WTC11 (cell line): ENCODE data around the gene UBAP2. TPM values are rescaled to one million over a fixed set of nuclear protein-coding genes. Genes with fewer than 3 reads are reported as not detected.
A peak's percentile ranks its signal among the peaks of the same experiment; 100 is the strongest.
"Not testable (repeated sequence)": the region's sequence is repeated elsewhere in the genome, so short reads cannot be mapped to it uniquely, and the experiment has no call there.

Experiments used
- ATAC-seq: fragments of 200-7000 bp; cut with Tn5 transposase; 2 replicates; pipeline ENCODE4 v1.10.0; 2021; ENCODE audit warnings: mild to moderate bottlenecking, moderate library complexity
- CTCF ChIA-PET: fragments of 300-600 bp; sonication (Branson Sonifier 250); formaldehyde crosslinking; loops from one replicate; lab custom pipeline; 2021; ENCODE audit warnings: antibody characterized with exemption; lab: Charles Lee
- POLR2A ChIA-PET: fragments of 350-600 bp; sonication (Branson Sonifier 250); formaldehyde crosslinking; loops from one replicate; lab custom pipeline; 2021; ENCODE audit warnings: antibody characterized with exemption; lab: Charles Lee
- DNase-seq: peaks from one replicate; pipeline ENCODE4 v3.0.0; 2021; ENCODE audit warnings: low spot score
- H3K27ac Mint-ChIP-seq: 2 replicates; pipeline ENCODE4 v1.8.0; 2021; ENCODE audit warnings: mixed read lengths
- H3K27me3 Mint-ChIP-seq: 2 replicates; pipeline ENCODE4 v1.8.0; 2021; ENCODE audit warnings: low read depth, mild to moderate bottlenecking, moderate library complexity, mixed read lengths
- H3K36me3 Mint-ChIP-seq: 2 replicates; pipeline ENCODE4 v1.8.0; 2021; ENCODE audit warnings: mixed read lengths
- H3K4me1 Mint-ChIP-seq: 2 replicates; pipeline ENCODE4 v1.8.0; 2022; ENCODE audit warnings: mixed read lengths
- H3K4me3 Mint-ChIP-seq: 2 replicates; pipeline ENCODE4 v1.8.0; 2021; ENCODE audit warnings: mild to moderate bottlenecking, moderate library complexity, mixed read lengths
- H3K9me3 Mint-ChIP-seq: 2 replicates; pipeline ENCODE4 v1.8.0; 2021; ENCODE audit warnings: mixed read lengths
- CDX4 ChIP-seq: fragments of 250-450 bp; sonication (Bioruptor Pico); IDR thresholded peaks from 2 replicates; pipeline ENCODE4 v1.9.0; 2021; ENCODE audit warnings: moderate library complexity, mild to moderate bottlenecking, inconsistent platforms, borderline replicate concordance
- CTCF ChIP-seq: fragments of 200-600 bp; IDR thresholded peaks from 2 replicates; pipeline ENCODE4 v1.8.0; 2022; ENCODE audit warnings: antibody characterized with exemption
- E2F1 ChIP-seq: sonication (generic); formaldehyde crosslinking; IDR thresholded peaks from 2 replicates; pipeline ENCODE4 v1.8.0; 2022; ENCODE audit warnings: mild to moderate bottlenecking, missing genetic modification reagents
- ERG ChIP-seq: fragments of 250-450 bp; sonication (Bioruptor Pico); IDR thresholded peaks from 2 replicates; pipeline ENCODE4 v1.8.0; 2021; ENCODE audit warnings: mild to moderate bottlenecking
- ESRRA ChIP-seq: sonication (generic); formaldehyde crosslinking; IDR thresholded peaks from 2 replicates; pipeline ENCODE4 v1.8.1; 2022; ENCODE audit warnings: mild to moderate bottlenecking, missing genetic modification reagents, borderline replicate concordance
- GTF2I ChIP-seq: fragments of 250-450 bp; sonication (Bioruptor Pico); conservative IDR thresholded peaks from 2 replicates; pipeline ENCODE4 v1.4.0; 2021; ENCODE audit warnings: mild to moderate bottlenecking
- JAZF1 ChIP-seq: fragments of 250-450 bp; sonication (Bioruptor Pico); IDR thresholded peaks from 2 replicates; pipeline ENCODE4 v1.9.0; 2021; ENCODE audit warnings: moderate library complexity, mild to moderate bottlenecking, inconsistent platforms
- MLX ChIP-seq: sonication (generic); formaldehyde crosslinking; IDR thresholded peaks from 2 replicates; pipeline ENCODE4 v1.8.1; 2023; ENCODE audit warnings: mild to moderate bottlenecking, missing genetic modification reagents, moderate library complexity
- OVOL2 ChIP-seq: fragments of 250-450 bp; sonication (Bioruptor Pico); IDR thresholded peaks from 2 replicates; pipeline ENCODE4 v1.9.0; 2021; ENCODE audit warnings: mild to moderate bottlenecking, borderline replicate concordance
- ZNF219 ChIP-seq: sonication (generic); formaldehyde crosslinking; IDR thresholded peaks from 2 replicates; pipeline ENCODE4 v1.8.0; 2023; ENCODE audit warnings: missing genetic modification reagents, mild to moderate bottlenecking, borderline replicate concordance
- ZNF416 ChIP-seq: fragments of 250-450 bp; sonication (Bioruptor Pico); IDR thresholded peaks from 2 replicates; pipeline ENCODE4 v1.9.0; 2021; ENCODE audit warnings: mild to moderate bottlenecking, inconsistent platforms
- ZNF423 ChIP-seq: fragments of 250-450 bp; sonication (Bioruptor Pico); IDR thresholded peaks from 2 replicates; pipeline ENCODE4 v2.1.2; 2022; ENCODE audit warnings: mild to moderate bottlenecking, moderate library complexity
- ZSCAN18 ChIP-seq: fragments of 250-450 bp; sonication (Bioruptor Pico); IDR thresholded peaks from 2 replicates; pipeline ENCODE4 v2.1.2; 2022; ENCODE audit warnings: mild to moderate bottlenecking, moderate library complexity
- total RNA-seq: library from RNA; stranded (reverse); gene quantifications from 3 replicates; pipeline ENCODE4 v1.2.3, GENCODE V29; 2021

UBAP2 gene
- total RNA-seq, 1 experiment from 2014 or later = 63.9 TPM

GRCh38 chr9:34027845-34028574, 20.7 kb downstream of the UBAP2 start (continued):
- no peak for TF ChIP-seq ZSCAN18 (CRISPR knock-in tag)
- no peak for TF ChIP-seq JAZF1 (CRISPR knock-in tag)
- TF ChIP-seq ZNF416 (CRISPR knock-in tag) = no peak

- peaks cover 3% of the 10 kb centered on the region for H3K36me3 Mint-ChIP-seq
- TF ChIP-seq MLX (no peak), GTF2I (CRISPR knock-in tag) (no peak), ZSCAN18 (CRISPR knock-in tag) (no peak), ZNF423 (CRISPR knock-in tag) (no peak), E2F1 (CRISPR knock-in tag) (no peak)
- H3K9me3 Mint-ChIP-seq = no peaks in the 10 kb centered on the region
- ChIA-PET CTCF (interaction anchor here (1.1 kb wide), 1 partner anchor 48 kb away, joined by 3 read pairs; no protein-coding TSS in a partner anchor), POLR2A (no interaction called here)
- no peak for DNase-seq
- H3K4me1 Mint-ChIP-seq = no peaks in the 10 kb centered on the region
- H3K27me3 Mint-ChIP-seq = no peaks in the 10 kb centered on the region
- H3K4me3 Mint-ChIP-seq = no peak overlapping the region
- H3K27ac Mint-ChIP-seq = peak overlapping the region; percentile 13; the same call in 1 of the 2 replicates
- no peak for ATAC-seq
These were observed 22.9 kb downstream of the UBAP2 start for GRCh38 chr9:34025811-34026210.

- TF ChIP-seq ESRRA (CRISPR knock-in tag) = no peak
- TF ChIP-seq ERG (CRISPR knock-in tag) = no peak
- no peak for TF ChIP-seq CTCF
- TF ChIP-seq OVOL2 (CRISPR knock-in tag) = no peak
- TF ChIP-seq ZNF219 (CRISPR knock-in tag) = no peak
- TF ChIP-seq CDX4 (CRISPR knock-in tag) = no peak
- ChIA-PET CTCF (interaction anchor here (1.1 kb wide), 1 partner anchor 49 kb away, joined by 3 read pairs; no protein-coding TSS in a partner anchor), POLR2A (no interaction called here)
- H3K36me3 Mint-ChIP-seq = peaks cover 3% of the 10 kb centered on the region
- ATAC-seq (no peak), DNase-seq (no peak)
- no peak overlapping the region for H3K4me3 Mint-ChIP-seq
- H3K27me3 Mint-ChIP-seq = no peaks in the 10 kb centered on the region
- no peaks in the 10 kb centered on the region for H3K9me3 Mint-ChIP-seq
- peak overlapping the region; percentile 66 for H3K27ac Mint-ChIP-seq
- H3K4me1 Mint-ChIP-seq = no peaks in the 10 kb centered on the region
These were observed 23.6 kb downstream of the UBAP2 start for GRCh38 chr9:34025062-34025461.

GRCh38 chr9:34024476-34024875, 24.2 kb downstream of the UBAP2 start:
- H3K4me3 Mint-ChIP-seq, ATAC-seq, POLR2A ChIA-PET, H3K4me1 Mint-ChIP-seq, H3K36me3 Mint-ChIP-seq, DNase-seq, CTCF ChIA-PET, H3K9me3 Mint-ChIP-seq, H3K27me3 Mint-ChIP-seq, H3K27ac Mint-ChIP-seq: not testable (repeated sequence)
